ENCODE measurements around the gene SETBP1.

DNA sequence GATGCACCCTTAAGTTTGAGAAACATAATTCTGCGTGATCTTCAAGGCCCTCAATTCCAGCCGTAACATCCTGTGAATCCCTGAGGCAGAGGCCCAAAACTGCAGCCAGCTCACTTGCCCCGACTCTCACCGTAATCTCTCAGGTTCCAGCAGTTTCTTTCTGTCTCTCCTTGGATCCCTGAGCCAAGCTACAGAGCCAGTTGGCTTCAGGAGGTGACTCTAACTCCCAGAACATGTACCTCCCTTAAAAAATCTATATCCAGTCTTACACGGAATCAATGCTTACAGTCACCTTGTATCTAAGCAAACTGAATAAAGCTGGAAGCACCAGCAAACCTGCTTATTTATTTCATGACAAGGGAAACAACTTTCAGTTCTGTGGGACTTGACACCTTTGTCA is 300.4 kb downstream of the SETBP1 start:
- no peak for TF ChIP-seq ZNF274 (IDR thresholded peaks at IDR 0.05; ENCODE audit: low read depth, low read length)
- no peak for TF ChIP-seq YY1 (IDR thresholded peaks at IDR 0.05; ENCODE audit: insufficient read depth, insufficient read length)
- TF ChIP-seq SUZ12 (IDR thresholded peaks at IDR 0.05; ENCODE audit: extremely low read depth, insufficient read depth, insufficient read length), result no peak
